Measurements from ENCODE around the gene NBAS.
"Not testable (repeated sequence)": the region's sequence is repeated elsewhere in the genome, so short reads cannot be mapped to it uniquely, and the experiment has no call there.

Gene NBAS

GRCh38 chr2:15363142-15363541 lies 198.0 kb downstream of the NBAS start:
- DNase-seq (ENCODE audit: low read depth in 2 of 2), result no peak

GRCh38 chr2:15359716-15360531 lies 201.2 kb downstream of the NBAS start:
- DNase-seq (ENCODE audit: low read depth in 2 of 2), result no peak

DNA sequence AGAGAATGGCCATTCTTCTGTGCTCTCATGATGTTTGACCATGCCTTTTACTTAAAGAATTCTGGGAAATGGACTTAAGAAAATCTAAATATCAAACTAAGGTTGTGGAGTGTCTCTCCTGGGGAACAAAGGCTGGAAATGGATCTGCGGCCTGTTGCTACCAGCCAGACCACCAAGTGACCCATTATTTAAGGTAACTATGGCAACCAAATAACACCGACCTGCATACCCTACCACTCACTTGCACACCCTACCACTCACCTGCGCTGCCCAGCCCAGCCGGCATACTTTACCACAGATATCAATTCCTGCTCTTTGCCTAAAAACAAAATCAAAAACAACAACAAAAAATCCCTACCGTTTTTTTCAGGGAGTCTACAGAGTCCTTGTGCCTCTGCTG lies 203.2 kb downstream of the NBAS start:
- no peak for DNase-seq (ENCODE audit: low read depth in 2 of 2)

GRCh38 chr2:15357186-15357585 lies 203.9 kb downstream of the NBAS start:
- no peak for DNase-seq (ENCODE audit: low read depth in 2 of 2)

DNA sequence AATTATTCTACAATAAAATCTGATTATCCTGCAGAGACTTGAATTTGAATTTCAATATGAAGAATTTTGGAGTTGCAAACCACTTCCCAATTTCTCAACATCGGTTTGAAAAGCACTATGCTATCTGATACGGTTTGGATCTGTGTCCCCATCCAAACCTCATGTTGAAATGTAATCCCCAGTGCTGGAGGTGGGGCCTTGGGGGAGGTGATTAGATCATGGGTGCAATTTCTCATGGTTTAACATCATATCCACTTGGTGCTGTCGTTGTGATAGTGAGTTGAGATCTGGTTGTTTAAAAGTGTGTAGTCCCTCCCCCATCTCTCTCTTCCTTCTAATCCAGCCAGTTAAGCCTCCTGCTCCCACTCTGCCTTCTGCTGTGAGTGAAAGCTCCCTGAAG lies 205.7 kb downstream of the NBAS start:
- no peak for DNase-seq (ENCODE audit: low read depth in 2 of 2)

- DNase-seq (ENCODE audit: low read depth in 2 of 2), result no peak
Observed at GRCh38 chr2:15354596-15355366, 206.4 kb downstream of the NBAS start.

- DNase-seq (ENCODE audit: low read depth in 2 of 2), result no peak
Observed at GRCh38 chr2:15352363-15352762, 208.8 kb downstream of the NBAS start.

DNA sequence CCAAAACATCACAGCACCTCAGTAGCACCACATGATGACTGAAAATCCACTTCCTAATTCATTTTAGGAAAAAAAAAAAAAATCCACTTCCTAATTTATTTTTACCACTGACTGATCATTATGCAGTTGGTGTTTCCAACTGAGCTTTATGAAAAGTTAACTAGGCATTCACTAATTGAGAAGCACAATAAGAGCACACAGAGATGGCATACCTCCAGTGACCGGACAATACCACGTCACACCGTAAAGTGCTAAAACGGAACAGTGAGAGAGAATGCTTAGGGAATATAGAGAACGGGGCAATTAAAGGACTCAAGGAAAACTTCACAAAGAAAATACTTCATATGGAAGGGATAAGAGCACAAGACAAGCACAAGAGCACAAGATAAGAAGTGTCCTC lies 212.5 kb downstream of the NBAS start:
- DNase-seq (ENCODE audit: low read depth in 2 of 2), result no peak

DNA sequence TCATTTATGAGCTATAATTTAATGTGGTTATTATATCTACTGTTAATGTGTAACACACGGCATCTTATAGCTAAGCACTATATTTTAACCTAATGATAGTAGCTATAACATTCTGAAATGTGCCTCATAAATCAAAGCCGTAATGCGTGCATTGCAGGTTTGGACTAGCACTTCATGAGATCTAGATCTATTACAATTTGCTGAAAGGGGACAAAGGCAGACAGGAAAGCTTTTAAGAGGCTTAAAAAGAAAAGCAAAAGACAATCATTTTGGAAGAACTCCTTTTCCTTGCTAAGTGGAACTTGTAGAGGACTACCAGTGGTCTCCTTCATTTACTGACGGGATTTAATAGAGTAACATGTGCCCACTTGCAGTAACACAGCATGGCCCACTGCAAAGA lies 213.1 kb downstream of the NBAS start:
- no peak for DNase-seq (ENCODE audit: low read depth in 2 of 2)

- DNase-seq (ENCODE audit: low read depth in 2 of 2), result no peak
Observed at GRCh38 chr2:15346624-15347023, 214.5 kb downstream of the NBAS start.

- DNase-seq (ENCODE audit: low read depth in 2 of 2), result no peak
Observed at GRCh38 chr2:15337996-15338666, 223.0 kb downstream of the NBAS start.

DNA sequence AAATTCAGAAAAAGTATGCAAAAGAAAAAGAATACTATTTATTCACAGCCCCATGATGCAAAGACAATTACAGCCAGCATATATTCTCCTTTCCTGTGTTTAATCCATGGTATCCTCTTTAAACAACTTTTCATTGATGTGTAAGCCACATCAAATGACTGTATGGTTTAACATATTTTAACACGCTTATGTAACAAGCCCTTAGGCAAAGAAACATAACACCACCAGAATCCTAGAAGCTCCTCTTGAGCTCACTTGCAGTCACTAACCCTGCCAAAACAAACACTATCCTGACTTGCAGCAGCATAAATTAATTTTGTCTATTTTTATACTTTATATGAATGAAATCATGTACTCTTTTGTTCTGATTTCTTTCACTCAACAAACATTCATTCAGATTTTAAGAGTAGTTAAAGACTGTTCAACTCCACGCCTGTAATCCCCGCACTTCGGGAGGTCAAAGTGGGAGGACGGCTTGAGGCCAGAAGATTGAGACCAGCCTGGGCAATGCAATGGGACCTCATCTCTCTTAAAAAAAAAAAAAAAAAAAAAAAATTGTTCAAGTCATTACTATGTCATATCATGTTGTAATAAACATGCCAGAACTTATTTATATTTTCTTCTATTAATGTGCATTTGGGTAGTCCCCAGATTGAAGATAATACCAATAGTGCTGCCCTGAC lies 226.3 kb downstream of the NBAS start:
- DNase-seq (ENCODE audit: low read depth in 2 of 2), result no peak

DNA sequence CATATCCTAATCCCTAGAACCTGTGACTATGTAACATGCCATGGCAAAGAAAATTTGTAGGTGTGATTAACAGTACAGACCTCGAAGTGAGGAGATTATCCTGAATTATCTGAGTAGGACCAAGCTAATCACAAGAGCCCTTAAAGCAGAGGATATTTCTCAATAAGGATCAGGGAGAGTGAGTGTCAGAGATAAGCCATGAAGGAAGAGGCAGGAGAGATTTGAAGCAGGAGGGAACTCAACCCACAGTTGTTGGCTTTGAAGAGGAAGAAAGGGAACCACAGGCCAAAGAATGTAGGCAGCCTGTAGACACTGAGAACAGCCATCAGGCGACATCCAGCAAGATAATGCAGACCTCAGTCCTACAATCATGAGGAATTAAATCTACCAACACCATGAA lies 229.3 kb downstream of the NBAS start:
- DNase-seq (ENCODE audit: low read depth in 2 of 2), result no peak

DNA sequence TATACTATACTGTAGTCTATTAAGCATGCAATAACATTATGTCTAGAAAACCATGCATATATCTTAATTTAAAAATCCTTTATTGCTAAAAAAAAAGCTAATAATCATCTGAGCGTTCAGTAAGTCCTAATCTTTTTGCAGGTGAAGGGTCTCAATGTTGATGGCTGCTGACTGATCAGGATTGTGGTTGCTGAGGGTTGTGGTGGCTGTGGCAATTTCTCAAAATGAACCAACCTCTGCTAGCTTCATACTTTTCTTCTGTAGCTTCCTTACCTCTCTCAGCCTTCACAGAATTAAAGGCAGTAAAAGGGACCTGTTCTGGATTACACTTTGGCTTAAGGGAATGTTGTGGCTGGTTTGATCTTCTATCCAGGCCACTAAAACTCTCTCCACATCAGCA lies 235.8 kb downstream of the NBAS start:
- DNase-seq (ENCODE audit: low read depth in 2 of 2), result no peak

DNA sequence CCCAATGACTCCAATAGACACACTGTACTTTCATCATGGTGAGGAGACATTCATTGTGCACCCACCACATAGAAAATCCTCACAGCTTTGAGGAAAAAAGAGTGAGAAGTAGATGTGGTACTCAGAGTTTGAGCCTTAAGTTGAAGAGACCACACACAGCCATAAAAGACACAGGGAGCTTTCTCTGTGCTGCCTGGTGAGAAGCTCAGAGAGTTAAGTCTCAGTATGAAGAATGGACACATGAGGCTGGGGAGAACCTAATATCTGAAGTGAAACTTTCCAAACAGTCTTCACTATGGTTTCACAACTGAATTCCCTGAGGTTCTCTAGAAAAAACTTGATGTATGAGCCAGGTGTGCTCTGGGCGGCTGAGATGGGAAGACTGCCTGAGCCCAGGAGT lies 237.9 kb downstream of the NBAS start:
- DNase-seq (ENCODE audit: low read depth in 2 of 2), result no peak

- not testable (repeated sequence) for DNase-seq (ENCODE audit: low read depth in 2 of 2)
Observed at GRCh38 chr2:15321481-15321880, 239.7 kb downstream of the NBAS start.

- peak in 1 of 2 donors; percentile 3 for DNase-seq (ENCODE audit: low read depth in 2 of 2)
Observed at GRCh38 chr2:15316370-15316814, 244.7 kb downstream of the NBAS start.

DNA sequence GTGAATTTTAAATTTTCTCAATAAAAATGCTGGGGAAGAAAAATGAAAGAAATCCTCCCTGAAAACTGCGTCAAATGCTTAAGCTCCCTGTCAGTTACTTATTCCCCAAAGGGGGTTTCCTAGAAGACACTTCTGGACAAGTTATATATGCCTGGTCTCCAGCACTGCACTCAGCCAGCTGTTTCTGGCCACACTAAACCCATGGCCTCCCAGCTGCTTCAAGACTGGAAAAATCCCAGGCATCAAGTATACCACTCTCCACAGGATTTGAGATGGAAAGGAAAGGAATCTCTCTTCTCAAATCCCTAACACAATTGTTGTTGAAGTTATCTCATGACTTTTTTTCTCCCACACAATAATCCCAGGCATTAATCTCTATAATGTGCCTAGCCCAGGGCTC lies 245.7 kb downstream of the NBAS start:
- DNase-seq (ENCODE audit: low read depth in 2 of 2), result no peak

DNA sequence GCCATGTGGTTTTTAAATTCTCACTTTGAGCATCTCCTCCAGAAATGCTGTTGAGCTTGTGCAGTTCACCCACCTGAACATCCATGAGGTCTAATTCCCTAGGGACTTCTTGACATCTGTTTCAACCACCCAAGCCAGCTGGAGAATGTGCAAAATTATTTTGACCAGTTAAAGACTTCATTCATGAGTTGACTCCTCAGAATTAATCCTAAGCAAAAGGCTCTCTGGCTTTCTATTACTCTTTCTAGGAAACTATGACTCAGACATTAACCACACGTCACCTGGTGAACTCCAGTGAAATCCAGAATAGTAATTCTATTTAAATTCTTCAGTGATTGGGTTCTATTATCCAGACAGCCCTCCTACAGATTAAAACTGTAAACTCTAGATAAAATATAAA lies 247.5 kb downstream of the NBAS start:
- DNase-seq (ENCODE audit: low read depth in 2 of 2), result no peak

DNA sequence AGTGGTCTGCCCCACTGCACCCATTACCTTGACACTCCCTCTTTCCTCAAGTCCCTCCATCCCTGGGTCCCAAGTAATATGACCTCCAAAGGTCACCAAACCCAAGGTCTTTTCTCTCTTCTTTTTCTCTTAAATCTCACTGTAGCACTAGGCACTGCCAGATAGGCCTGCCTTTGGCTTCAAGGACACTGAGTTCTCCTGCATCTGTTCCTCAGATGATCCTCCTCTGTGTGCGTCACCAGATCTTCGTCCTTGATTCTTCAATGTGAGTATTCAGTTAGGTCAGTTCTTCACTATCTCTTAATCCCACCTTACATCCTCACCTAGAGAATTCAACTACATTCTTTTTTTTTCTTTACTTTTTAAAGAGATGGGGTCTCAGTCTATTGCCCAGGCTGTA lies 249.2 kb downstream of the NBAS start:
- no peak for DNase-seq (ENCODE audit: low read depth in 2 of 2)

DNA sequence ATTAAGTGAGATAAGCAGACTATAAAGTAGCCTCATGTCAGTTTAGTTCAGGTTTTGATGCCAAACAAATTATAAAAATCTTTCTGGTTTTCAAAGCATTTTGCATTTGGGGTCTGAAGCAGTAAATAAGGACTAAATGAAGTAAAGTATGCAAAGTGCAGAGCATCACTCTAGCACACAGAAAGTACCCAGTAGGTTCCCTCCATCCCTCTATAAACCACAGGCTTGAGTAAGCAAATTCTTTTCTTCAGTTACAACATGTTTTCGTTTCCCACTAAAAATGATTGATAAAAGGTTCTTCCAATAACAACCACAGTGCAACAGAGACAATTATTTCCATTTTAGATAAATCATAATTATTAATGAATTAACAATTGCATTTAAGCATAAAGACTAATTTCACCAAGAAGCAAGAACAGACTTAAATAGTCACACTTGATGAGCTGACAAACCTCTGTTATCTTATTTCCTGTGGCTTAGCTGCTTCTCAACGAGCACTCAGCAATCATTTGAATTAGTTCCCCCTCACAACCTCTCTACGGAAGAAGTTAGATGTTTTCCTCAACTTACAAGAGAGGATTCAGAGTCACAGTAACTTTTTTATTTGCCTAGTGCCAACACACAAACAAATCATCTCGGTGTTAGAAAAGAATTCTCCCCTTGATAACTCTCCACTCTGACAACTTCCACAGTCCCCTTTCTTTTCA lies 249.8 kb downstream of the NBAS start:
- no peak for DNase-seq (ENCODE audit: low read depth in 2 of 2)
